Hepatocyte (in vitro differentiated cells): Measurements from ENCODE around the gene GIPC2. TPM values are rescaled to one million over a fixed set of nuclear protein-coding genes. Genes with fewer than 3 reads are reported as not detected.

ENCODE experiments used
- DNase-seq: peaks from one replicate; pipeline ENCODE4 v3.0.0-alpha.2; 2016; ENCODE audit warnings: low spot score
- H2AFZ ChIP-seq: fragments of 200-600 bp; sonication (generic); 2 replicates; pipeline ENCODE4 v1.6.0; 2016; ENCODE audit warnings: antibody characterized with exemption, mild to moderate bottlenecking
- H3K27ac ChIP-seq: fragments of 200-600 bp; sonication (generic); 2 replicates; pipeline ENCODE4 v1.5.1; 2016; ENCODE audit warnings: mild to moderate bottlenecking
- H3K27me3 ChIP-seq: fragments of 200-600 bp; sonication (generic); 2 replicates; pipeline ENCODE4 v1.6.1; 2016
- H3K36me3 ChIP-seq: fragments of 200-600 bp; sonication (generic); replicated peaks from 2 replicates; pipeline ENCODE4 v1.5.1; 2016; ENCODE audit warnings: low read depth; ENCODE audit not compliant: insufficient read depth
- H3K4me1 ChIP-seq: fragments of 200-600 bp; sonication (generic); 2 replicates; pipeline ENCODE4 v1.5.1; 2016; ENCODE audit warnings: mild to moderate bottlenecking, moderate library complexity; ENCODE audit not compliant: insufficient read depth
- H3K4me2 ChIP-seq: fragments of 200-600 bp; sonication (generic); 2 replicates; pipeline ENCODE4 v1.6.0; 2016
- H3K4me3 ChIP-seq: fragments of 200-600 bp; sonication (generic); 2 replicates; pipeline ENCODE4 v1.5.1; 2016; ENCODE audit warnings: mild to moderate bottlenecking
- H3K79me2 ChIP-seq: fragments of 200-600 bp; sonication (generic); 2 replicates; pipeline ENCODE4 v1.6.0; 2017; ENCODE audit warnings: mild to moderate bottlenecking
- H3K9me2 ChIP-seq: fragments of 200-600 bp; sonication (generic); replicated peaks from 2 replicates; pipeline ENCODE4 v1.6.0; 2017; ENCODE audit warnings: mild to moderate bottlenecking; ENCODE audit not compliant: insufficient read depth
- H3K9me3 ChIP-seq: fragments of 200-600 bp; sonication (generic); 2 replicates; pipeline ENCODE4 v1.5.1; 2016; ENCODE audit warnings: low read depth, mild to moderate bottlenecking
- H4K20me1 ChIP-seq: fragments of 200-600 bp; sonication (generic); 2 replicates; pipeline ENCODE4 v1.6.0; 2016; ENCODE audit warnings: mild to moderate bottlenecking; ENCODE audit not compliant: insufficient read depth, poor library complexity, severe bottlenecking
- CTCF ChIP-seq: fragments of 200-600 bp; sonication (generic); IDR thresholded peaks from 2 replicates; pipeline ENCODE4 v1.5.1; 2016; ENCODE audit warnings: antibody characterized with exemption, mild to moderate bottlenecking; ENCODE audit not compliant: poor library complexity
- EZH2 ChIP-seq: fragments of 200-600 bp; sonication (generic); IDR thresholded peaks from 2 replicates; pipeline ENCODE4 v1.6.1; 2016; ENCODE audit warnings: antibody characterized with exemption, mild to moderate bottlenecking, borderline replicate concordance
- EZH2phosphoT487 ChIP-seq: fragments of 200-600 bp; sonication (generic); IDR thresholded peaks from one replicate; pipeline ENCODE4 v1.6.1; 2018; ENCODE audit warnings: antibody characterized with exemption, mild to moderate bottlenecking, low read depth, moderate library complexity; ENCODE audit not compliant: unreplicated experiment, severe bottlenecking
- WGBS: methylation state at CpG from one replicate; pipeline ENCODE4 v1.1.6; 2016; ENCODE audit warnings: low lambda C conversion rate; ENCODE audit errors: missing lambda C conversion rate; 5-methylcytosine and 5-hydroxymethylcytosine counted together
- polyA plus RNA-seq: library from polyadenylated mRNA; unstranded; fragments of >200 nt; fragmentation: Nextera tagmentation; extraction: Ambion mirVana; gene quantifications from 2 replicates; pipeline ENCODE4 v1.2.1, GENCODE V29; 2016
- total RNA-seq: library from RNA; depleted of rRNA; stranded (reverse); fragments of >200 nt; gene quantifications from 2 replicates; pipeline ENCODE4 v1.2.3, GENCODE V29; 2014

The GIPC2 gene
- total and polyA plus RNA-seq, 2 experiments from 2014 or later, result 16.9 to 24.0 TPM

- no peak overlapping the region for H3K27ac ChIP-seq
- H4K20me1 ChIP-seq, result no peaks in the 10 kb centered on the region
- H3K36me3 ChIP-seq, result no peaks in the 10 kb centered on the region
- H3K79me2 ChIP-seq, result peaks cover 38% of the 10 kb centered on the region
- no peaks in the 10 kb centered on the region for H3K4me1 ChIP-seq
- TF ChIP-seq EZH2 (no peak), EZH2phosphoT487 (no peak), CTCF (no peak)
- H3K9me3 ChIP-seq, result no peaks in the 10 kb centered on the region
- WGBS, result 51% methylated on average over 2 of the region's 2 CpGs
- H3K9me2 ChIP-seq, result no peaks in the 10 kb centered on the region
- H2AFZ ChIP-seq, result no peak overlapping the region
- no peak overlapping the region for H3K4me2 ChIP-seq
- no peak overlapping the region for H3K4me3 ChIP-seq
- no peak for DNase-seq
- H3K27me3 ChIP-seq, result no peaks in the 10 kb centered on the region
These were observed 9.2 kb downstream of the GIPC2 start for GRCh38 chr1:78054972-78055371.

GRCh38 chr1:78055565-78056132 lies 9.9 kb downstream of the GIPC2 start:
- Histone ChIP-seq H3K9me2 (no peaks in the 10 kb centered on the region), H4K20me1 (no peaks in the 10 kb centered on the region), H3K27ac (no peak overlapping the region), H3K36me3 (no peaks in the 10 kb centered on the region), H3K4me2 (peak overlapping the region; percentile 44), H3K4me3 (no peak overlapping the region), H2AFZ (no peak overlapping the region), H3K9me3 (no peaks in the 10 kb centered on the region), H3K27me3 (no peaks in the 10 kb centered on the region), H3K79me2 (peaks cover 36% of the 10 kb centered on the region), H3K4me1 (no peaks in the 10 kb centered on the region)
- TF ChIP-seq CTCF, result no peak
- TF ChIP-seq EZH2phosphoT487, result no peak
- no peak for TF ChIP-seq EZH2
- no peak for DNase-seq
- 49% methylated on average over 3 of the region's 3 CpGs for WGBS

GRCh38 chr1:78058670-78059069 lies 12.9 kb downstream of the GIPC2 start:
- Histone ChIP-seq H3K27me3 (no peaks in the 10 kb centered on the region), H3K9me2 (no peaks in the 10 kb centered on the region), H3K9me3 (no peaks in the 10 kb centered on the region), H3K27ac (no peak overlapping the region), H4K20me1 (no peaks in the 10 kb centered on the region), H3K79me2 (peaks cover 30% of the 10 kb centered on the region), H2AFZ (no peak overlapping the region), H3K4me1 (no peaks in the 10 kb centered on the region), H3K36me3 (no peaks in the 10 kb centered on the region), H3K4me2 (no peak overlapping the region), H3K4me3 (no peak overlapping the region)
- TF ChIP-seq EZH2phosphoT487 (no peak), EZH2 (no peak), CTCF (no peak)
- 95% methylated on average over 4 of the region's 4 CpGs for WGBS
- no peak for DNase-seq
